Fibroblast of pulmonary artery (primary cell): Measurements from ENCODE around the gene ZNF316.

Source experiments
- DNase-seq: peaks from one replicate; pipeline ENCODE4 v3.0.0-alpha.2; 2010; ENCODE audit warnings: low read depth
- H3K4me3 ChIP-seq: replicated peaks from 2 replicates; pipeline ENCODE4 v1.5.1; 2011; ENCODE audit warnings: low read depth, mild to moderate bottlenecking, control low read depth, low read length, moderate library complexity
- CTCF ChIP-seq: IDR thresholded peaks from 2 replicates; pipeline ENCODE4 v1.5.1; 2011; ENCODE audit warnings: mild to moderate bottlenecking, control low read depth, low read length, inconsistent platforms; ENCODE audit errors: missing control alignments

The ZNF316 gene

GRCh38 chr7:6652446-6653011, 15.4 kb downstream of the ZNF316 start:
- TF ChIP-seq CTCF: no peak
- no peak overlapping the region for H3K4me3 ChIP-seq
- no peak for DNase-seq

- no peak for TF ChIP-seq CTCF
These were observed 16.2 kb downstream of the ZNF316 start for GRCh38 chr7:6653071-6654003.

GRCh38 chr7:6654113-6654841, 17.2 kb downstream of the ZNF316 start:
- no peak overlapping the region for H3K4me3 ChIP-seq
- no peak for TF ChIP-seq CTCF
- no peak for DNase-seq

More at GRCh38 chr7:6653071-6654003, 16.2 kb downstream of the ZNF316 start:
- no peak for DNase-seq
- no peak overlapping the region for H3K4me3 ChIP-seq

GRCh38 chr7:6654842-6655610, 17.9 kb downstream of the ZNF316 start:
- no peak for TF ChIP-seq CTCF
- no peak for DNase-seq
- H3K4me3 ChIP-seq: no peak overlapping the region

- TF ChIP-seq CTCF: no peak
- H3K4me3 ChIP-seq: no peak overlapping the region
- DNase-seq: no peak
These were observed 18.7 kb downstream of the ZNF316 start for GRCh38 chr7:6655636-6656385.

GRCh38 chr7:6656413-6656812, 19.3 kb downstream of the ZNF316 start:
- no peak overlapping the region for H3K4me3 ChIP-seq
- no peak for TF ChIP-seq CTCF
- no peak for DNase-seq
